Muscle layer of colon (tissue), 2 donors: ENCODE measurements around the gene PIGQ.
"Not testable (repeated sequence)": the region's sequence is repeated elsewhere in the genome, so short reads cannot be mapped to it uniquely, and the experiment has no call there.

Experiments
- H3K27ac ChIP-seq: one replicate; pipeline ENCODE4 v1.7.0; 2013; ENCODE audit warnings: low read depth, mild to moderate bottlenecking, low read length, moderate library complexity
- H3K27me3 ChIP-seq, 2 donors: one replicate each; pipeline ENCODE4 v1.7.0; 2013; ENCODE audit warnings: low read length in 2 of 2, mild to moderate bottlenecking in 2 of 2; ENCODE audit not compliant: insufficient read depth in 2 of 2, control insufficient read depth in 1 of 2
- H3K36me3 ChIP-seq: one replicate; pipeline ENCODE4 v1.7.0; 2013; ENCODE audit warnings: mild to moderate bottlenecking, low read length; ENCODE audit not compliant: insufficient read depth
- H3K4me1 ChIP-seq: one replicate; pipeline ENCODE4 v1.7.0; 2013; ENCODE audit warnings: mild to moderate bottlenecking, low read length; ENCODE audit not compliant: insufficient read depth
- H3K4me3 ChIP-seq, 2 donors: one replicate each; pipeline ENCODE4 v1.7.0; 2013; ENCODE audit warnings: low read length in 2 of 2, low read depth in 1 of 2, mild to moderate bottlenecking in 1 of 2, moderate library complexity in 1 of 2
- H3K9ac ChIP-seq: one replicate; pipeline ENCODE4 v1.7.0; 2013; ENCODE audit warnings: low read length
- H3K9me3 ChIP-seq: one replicate; pipeline ENCODE4 v1.7.0; 2013; ENCODE audit warnings: mild to moderate bottlenecking, low read length
- donor health status: abdominal sarcoma.
- donor health status: Adenocarcinoma of cecum.

PIGQ gene

GRCh38 chr16:595942-596735 lies 26.4 kb downstream of the PIGQ start:
- no peak overlapping the region for H3K9ac ChIP-seq
- peaks cover 2% of the 10 kb centered on the region for H3K4me1 ChIP-seq
- no peak overlapping the region for H3K4me3 ChIP-seq
- no peaks in the 10 kb centered on the region for H3K27me3 ChIP-seq
- H3K9me3 ChIP-seq, result no peaks in the 10 kb centered on the region
- H3K36me3 ChIP-seq, result no peaks in the 10 kb centered on the region
- H3K27ac ChIP-seq, result no peak overlapping the region

GRCh38 chr16:596736-597060 lies 26.9 kb downstream of the PIGQ start:
- Histone ChIP-seq H3K36me3 (no peaks in the 10 kb centered on the region), H3K27ac (no peak overlapping the region), H3K9me3 (no peaks in the 10 kb centered on the region), H3K4me3 (no peak overlapping the region), H3K9ac (no peak overlapping the region), H3K27me3 (no peaks in the 10 kb centered on the region), H3K4me1 (no peaks in the 10 kb centered on the region)

- H3K9ac ChIP-seq, H3K27me3 ChIP-seq, H3K36me3 ChIP-seq: not testable (repeated sequence)
Observed at GRCh38 chr16:597655-598054, 27.9 kb downstream of the PIGQ start.

GRCh38 chr16:598823-599739 lies 29.3 kb downstream of the PIGQ start:
- Histone ChIP-seq H3K4me3 (no peak overlapping the region), H3K9me3 (no peaks in the 10 kb centered on the region), H3K27me3 (no peaks in the 10 kb centered on the region), H3K4me1 (no peaks in the 10 kb centered on the region), H3K27ac (no peak overlapping the region), H3K9ac (no peak overlapping the region), H3K36me3 (no peaks in the 10 kb centered on the region)

More at GRCh38 chr16:597655-598054, 27.9 kb downstream of the PIGQ start:
- H3K27ac ChIP-seq, H3K4me1 ChIP-seq, H3K9me3 ChIP-seq, H3K4me3 ChIP-seq: not testable (repeated sequence)

GRCh38 chr16:600781-601180 lies 31.0 kb downstream of the PIGQ start:
- H3K36me3 ChIP-seq, result no peaks in the 10 kb centered on the region
- H3K4me1 ChIP-seq, result no peaks in the 10 kb centered on the region
- no peak overlapping the region for H3K4me3 ChIP-seq
- H3K9me3 ChIP-seq, result no peaks in the 10 kb centered on the region
- no peaks in the 10 kb centered on the region for H3K27me3 ChIP-seq
- no peak overlapping the region for H3K27ac ChIP-seq
- H3K9ac ChIP-seq, result no peak overlapping the region

- H3K4me3 ChIP-seq, result no peak overlapping the region
- H3K36me3 ChIP-seq, result no peaks in the 10 kb centered on the region
- H3K4me1 ChIP-seq, result no peaks in the 10 kb centered on the region
- no peak overlapping the region for H3K9ac ChIP-seq
- no peaks in the 10 kb centered on the region for H3K27me3 ChIP-seq
- no peak overlapping the region for H3K27ac ChIP-seq
- no peaks in the 10 kb centered on the region for H3K9me3 ChIP-seq
Observed at GRCh38 chr16:603933-604332, 34.2 kb downstream of the PIGQ start.

- Histone ChIP-seq H3K9me3 (no peaks in the 10 kb centered on the region), H3K9ac (no peak overlapping the region), H3K4me3 (no peak overlapping the region), H3K36me3 (no peaks in the 10 kb centered on the region), H3K27me3 (no peaks in the 10 kb centered on the region), H3K4me1 (no peaks in the 10 kb centered on the region), H3K27ac (no peak overlapping the region)
Observed at GRCh38 chr16:606656-607307, 37.0 kb downstream of the PIGQ start.

- no peaks in the 10 kb centered on the region for H3K36me3 ChIP-seq
- H3K9ac ChIP-seq, result no peak overlapping the region
- H3K4me3 ChIP-seq, result no peak overlapping the region
- H3K27ac ChIP-seq, result no peak overlapping the region
- no peaks in the 10 kb centered on the region for H3K4me1 ChIP-seq
- H3K27me3 ChIP-seq, result no peaks in the 10 kb centered on the region
- no peaks in the 10 kb centered on the region for H3K9me3 ChIP-seq
Observed at GRCh38 chr16:608019-608418, 38.3 kb downstream of the PIGQ start.

- Histone ChIP-seq H3K27ac (no peak overlapping the region), H3K27me3 (no peaks in the 10 kb centered on the region), H3K36me3 (no peaks in the 10 kb centered on the region), H3K4me1 (no peaks in the 10 kb centered on the region), H3K9me3 (no peaks in the 10 kb centered on the region), H3K4me3 (no peak overlapping the region), H3K9ac (no peak overlapping the region)
Observed at GRCh38 chr16:609316-609715, 39.5 kb downstream of the PIGQ start.

- H3K4me1 ChIP-seq, result no peaks in the 10 kb centered on the region
- H3K9me3 ChIP-seq, result no peaks in the 10 kb centered on the region
- H3K27ac ChIP-seq, result no peak overlapping the region
- H3K9ac ChIP-seq, result no peak overlapping the region
- no peaks in the 10 kb centered on the region for H3K27me3 ChIP-seq
- H3K36me3 ChIP-seq, result no peaks in the 10 kb centered on the region
- H3K4me3 ChIP-seq, result no peak overlapping the region
Observed at GRCh38 chr16:609984-610383, 40.2 kb downstream of the PIGQ start.

- no peak overlapping the region for H3K4me3 ChIP-seq
- H3K9ac ChIP-seq, result no peak overlapping the region
- no peak overlapping the region for H3K27ac ChIP-seq
Observed at GRCh38 chr16:610513-611381, 41.0 kb downstream of the PIGQ start.

More at GRCh38 chr16:610513-611381, 41.0 kb downstream of the PIGQ start:
- Histone ChIP-seq H3K9me3 (no peaks in the 10 kb centered on the region), H3K36me3 (no peaks in the 10 kb centered on the region), H3K4me1 (no peaks in the 10 kb centered on the region), H3K27me3 (no peaks in the 10 kb centered on the region)
